ENCODE measurements around the gene WRNIP1.

- TF ChIP-seq, protein P1, sequence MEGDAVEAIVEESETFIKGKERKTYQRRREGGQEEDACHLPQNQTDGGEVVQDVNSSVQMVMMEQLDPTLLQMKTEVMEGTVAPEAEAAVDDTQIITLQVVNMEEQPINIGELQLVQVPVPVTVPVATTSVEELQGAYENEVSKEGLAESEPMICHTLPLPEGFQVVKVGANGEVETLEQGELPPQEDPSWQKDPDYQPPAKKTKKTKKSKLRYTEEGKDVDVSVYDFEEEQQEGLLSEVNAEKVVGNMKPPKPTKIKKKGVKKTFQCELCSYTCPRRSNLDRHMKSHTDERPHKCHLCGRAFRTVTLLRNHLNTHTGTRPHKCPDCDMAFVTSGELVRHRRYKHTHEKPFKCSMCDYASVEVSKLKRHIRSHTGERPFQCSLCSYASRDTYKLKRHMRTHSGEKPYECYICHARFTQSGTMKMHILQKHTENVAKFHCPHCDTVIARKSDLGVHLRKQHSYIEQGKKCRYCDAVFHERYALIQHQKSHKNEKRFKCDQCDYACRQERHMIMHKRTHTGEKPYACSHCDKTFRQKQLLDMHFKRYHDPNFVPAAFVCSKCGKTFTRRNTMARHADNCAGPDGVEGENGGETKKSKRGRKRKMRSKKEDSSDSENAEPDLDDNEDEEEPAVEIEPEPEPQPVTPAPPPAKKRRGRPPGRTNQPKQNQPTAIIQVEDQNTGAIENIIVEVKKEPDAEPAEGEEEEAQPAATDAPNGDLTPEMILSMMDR (IDR thresholded peaks at IDR 0.05; ENCODE audit: insufficient read depth, low read length, poor library complexity, severe bottlenecking) = no peak
- no peak for TF ChIP-seq EZH2phosphoT487 (conservative IDR thresholded peaks at IDR 0.05; ENCODE audit: low read length)
These were observed 65.0 kb downstream of the WRNIP1 start for GRCh38 chr6:2830183-2830582.
